Placental epithelial cell (primary cell): ENCODE measurements around the gene PLIN3. TPM values are rescaled to one million over a fixed set of nuclear protein-coding genes. Genes with fewer than 3 reads are reported as not detected.

ENCODE experiments used
- total RNA-seq: library from RNA; depleted of rRNA; stranded (reverse); fragments of >200 nt; gene quantifications from 2 replicates; pipeline ENCODE4 v1.2.3, GENCODE V29; 2012

Gene PLIN3, protein sequence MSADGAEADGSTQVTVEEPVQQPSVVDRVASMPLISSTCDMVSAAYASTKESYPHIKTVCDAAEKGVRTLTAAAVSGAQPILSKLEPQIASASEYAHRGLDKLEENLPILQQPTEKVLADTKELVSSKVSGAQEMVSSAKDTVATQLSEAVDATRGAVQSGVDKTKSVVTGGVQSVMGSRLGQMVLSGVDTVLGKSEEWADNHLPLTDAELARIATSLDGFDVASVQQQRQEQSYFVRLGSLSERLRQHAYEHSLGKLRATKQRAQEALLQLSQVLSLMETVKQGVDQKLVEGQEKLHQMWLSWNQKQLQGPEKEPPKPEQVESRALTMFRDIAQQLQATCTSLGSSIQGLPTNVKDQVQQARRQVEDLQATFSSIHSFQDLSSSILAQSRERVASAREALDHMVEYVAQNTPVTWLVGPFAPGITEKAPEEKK
- 161 and 270 TPM in 2 replicates for total RNA-seq

GRCh38 chr19:4867534-4868285 is at the start of gene PLIN3:
TSS of gene PLIN3 (minus strand) at chr19:4867667. CDS start at chr19:4861394, 6,273 bp downstream.

GRCh38 chr19:4909156-4909896 is 41.9 kb upstream of the PLIN3 start, which contains the start of gene UHRF1:
TSS of gene UHRF1 (plus strand) at chr19:4909501. CDS start at chr19:4910886, 1,385 bp downstream.

GRCh38 chr19:4902796-4903195 is 35.3 kb upstream of the PLIN3 start, which contains the start of gene ARRDC5:
TSS of gene ARRDC5 (minus strand) at chr19:4902896. CDS start at chr19:4902825, 71 bp downstream.

DNA sequence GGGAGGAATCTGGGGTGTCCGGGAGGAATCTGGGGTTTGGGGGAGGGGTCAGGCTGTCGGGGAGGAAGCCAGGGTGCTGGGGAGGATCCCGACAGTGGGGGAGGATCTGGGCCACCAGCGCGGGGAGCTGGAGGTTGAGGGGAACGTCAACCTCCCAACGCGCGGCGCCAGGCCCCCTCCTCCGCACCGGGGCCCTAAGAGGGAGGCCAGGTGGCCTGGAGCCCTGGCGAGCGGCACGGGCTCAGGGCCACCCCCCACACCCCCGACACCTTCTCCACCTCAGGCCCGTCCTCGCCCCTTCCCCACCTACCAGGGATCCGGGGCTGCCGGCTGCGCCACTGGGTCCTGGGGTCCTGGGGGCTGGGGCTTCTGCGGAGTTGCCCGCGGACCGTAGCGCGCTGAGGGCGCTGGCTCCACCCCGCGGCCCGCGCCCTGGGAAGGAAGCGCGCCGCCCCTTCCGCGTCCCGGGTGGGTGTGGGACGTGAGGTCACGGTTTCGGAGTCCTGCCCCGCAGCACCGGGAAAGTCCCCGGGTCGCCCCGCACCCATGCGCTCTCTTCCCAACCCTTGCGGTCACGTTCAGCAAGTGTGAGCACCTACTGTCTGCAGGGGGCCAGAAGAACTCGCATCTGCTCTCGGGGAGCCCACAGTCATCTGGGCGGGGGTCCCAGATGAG is 36.0 kb downstream of the PLIN3 start, which contains the start of gene TICAM1:
Gene TICAM1 (minus strand): TSS at position 409 of the 675 bp plus-strand sequence. CDS start 13,335 bp downstream, outside the sequence.

GRCh38 chr19:4791183-4792018 is 76.1 kb downstream of the PLIN3 start, which contains the start of gene FEM1A:
TSS of gene FEM1A (plus strand) at chr19:4791734. CDS start at chr19:4791855, 121 bp downstream.

Other genes with a start within 250 kb of the PLIN3 start
- 2.4 and 3.1 TPM in 2 replicates for gene TNFAIP8L1, start 228.2 kb downstream of the PLIN3 start, total RNA-seq
- gene MYDGF, start 197.3 kb downstream of the PLIN3 start, total RNA-seq, result 82.8 and 131 TPM in 2 replicates
- gene DPP9, start 143.8 kb downstream of the PLIN3 start, total RNA-seq, result 36.5 and 52.5 TPM in 2 replicates
- 17.3 and 20.8 TPM in 2 replicates for gene FEM1A, start 75.9 kb downstream of the PLIN3 start, total RNA-seq
- 3.3 and 3.5 TPM in 2 replicates for gene TICAM1, start 36.0 kb downstream of the PLIN3 start, total RNA-seq
- gene ARRDC5, start 35.2 kb upstream of the PLIN3 start, total RNA-seq, result not detected in 2 replicates
- gene UHRF1, start 41.8 kb upstream of the PLIN3 start, total RNA-seq, result 25.9 and 26.8 TPM in 2 replicates
- gene KDM4B, start 101.4 kb upstream of the PLIN3 start, total RNA-seq, result 80.1 and 92.6 TPM in 2 replicates